SU-DHL-6 (cell line): ENCODE data around the gene VAT1.

ENCODE experiments used
- EZH2phosphoT487 ChIP-seq: fragments of 200-600 bp; sonication (generic), shearing (Covaris generic); conservative IDR thresholded peaks from 2 replicates; pipeline ENCODE4 v1.6.1; 2018; ENCODE audit warnings: mild to moderate bottlenecking, antibody characterized with exemption, low read length, moderate library complexity, mixed read lengths
- TF ChIP-seq, protein P1 (sequence below): fragments of 200-600 bp; sonication (generic); IDR thresholded peaks from one replicate; pipeline ENCODE4 v1.5.1; 2017; ENCODE audit warnings: antibody characterized with exemption, mild to moderate bottlenecking, low read length, moderate library complexity; ENCODE audit not compliant: insufficient read depth, poor library complexity, severe bottlenecking

DNA sequence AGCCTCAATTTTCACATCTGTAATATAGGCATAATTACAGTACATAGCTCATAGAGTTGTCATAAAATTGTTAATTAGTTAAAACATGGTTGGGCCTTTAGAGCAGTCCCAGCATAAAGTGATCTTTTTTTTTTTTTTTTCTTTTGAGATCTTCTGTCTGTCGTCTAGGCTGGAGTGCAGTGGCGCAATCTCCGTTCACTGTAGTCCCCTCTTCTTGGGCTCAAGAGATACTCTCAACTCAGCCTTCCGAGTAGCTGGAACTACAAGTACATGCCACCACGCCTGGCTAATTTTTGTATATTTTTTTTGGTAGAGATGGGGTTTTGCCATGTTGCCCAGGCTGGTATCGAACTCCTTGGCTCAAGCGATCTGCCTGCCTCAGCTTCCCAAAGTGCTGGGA, 33.9 kb upstream of the VAT1 start:
- TF ChIP-seq, protein P1, sequence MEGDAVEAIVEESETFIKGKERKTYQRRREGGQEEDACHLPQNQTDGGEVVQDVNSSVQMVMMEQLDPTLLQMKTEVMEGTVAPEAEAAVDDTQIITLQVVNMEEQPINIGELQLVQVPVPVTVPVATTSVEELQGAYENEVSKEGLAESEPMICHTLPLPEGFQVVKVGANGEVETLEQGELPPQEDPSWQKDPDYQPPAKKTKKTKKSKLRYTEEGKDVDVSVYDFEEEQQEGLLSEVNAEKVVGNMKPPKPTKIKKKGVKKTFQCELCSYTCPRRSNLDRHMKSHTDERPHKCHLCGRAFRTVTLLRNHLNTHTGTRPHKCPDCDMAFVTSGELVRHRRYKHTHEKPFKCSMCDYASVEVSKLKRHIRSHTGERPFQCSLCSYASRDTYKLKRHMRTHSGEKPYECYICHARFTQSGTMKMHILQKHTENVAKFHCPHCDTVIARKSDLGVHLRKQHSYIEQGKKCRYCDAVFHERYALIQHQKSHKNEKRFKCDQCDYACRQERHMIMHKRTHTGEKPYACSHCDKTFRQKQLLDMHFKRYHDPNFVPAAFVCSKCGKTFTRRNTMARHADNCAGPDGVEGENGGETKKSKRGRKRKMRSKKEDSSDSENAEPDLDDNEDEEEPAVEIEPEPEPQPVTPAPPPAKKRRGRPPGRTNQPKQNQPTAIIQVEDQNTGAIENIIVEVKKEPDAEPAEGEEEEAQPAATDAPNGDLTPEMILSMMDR, result no peak
- no peak for TF ChIP-seq EZH2phosphoT487
